Aorta (tissue), 5 donors: ENCODE measurements around the gene RIPK4. TPM values are rescaled to one million over a fixed set of nuclear protein-coding genes. Genes with fewer than 3 reads are reported as not detected.

Source experiments
- ATAC-seq: fragments of 200-7000 bp; cut with Tn5 transposase; one replicate; pipeline ENCODE4 v1.9.1; 2022; ENCODE audit warnings: moderate library complexity; ENCODE audit not compliant: low FRiP score
- DNase-seq, 2 donors: peaks; one replicate each; pipeline ENCODE4 v3.0.0-alpha.2; 2020
- H3K27ac ChIP-seq, 2 donors: one replicate each; pipeline ENCODE4 v1.5.1; 2013; ENCODE audit warnings: low read length in 2 of 2, mild to moderate bottlenecking in 2 of 2, moderate library complexity in 2 of 2, control low read depth in 1 of 2, inconsistent platforms in 1 of 2, low read depth in 1 of 2
- H3K27me3 ChIP-seq, 2 donors: one replicate each; pipeline ENCODE4 v1.6.1; 2013; ENCODE audit warnings: control low read depth in 1 of 2, low read length in 1 of 2, mild to moderate bottlenecking in 1 of 2, moderate library complexity in 1 of 2; ENCODE audit not compliant: insufficient read depth in 2 of 2, control insufficient read depth in 1 of 2
- H3K36me3 ChIP-seq, 2 donors: one replicate each; pipeline ENCODE4 v1.6.1; 2013; ENCODE audit warnings: control low read depth in 1 of 2, low read length in 1 of 2, mild to moderate bottlenecking in 1 of 2; ENCODE audit not compliant: insufficient read depth in 2 of 2, control insufficient read depth in 1 of 2
- H3K4me1 ChIP-seq, 2 donors: one replicate each; pipeline ENCODE4 v1.6.1; 2013; ENCODE audit warnings: low read length in 2 of 2, control low read depth in 1 of 2, mild to moderate bottlenecking in 1 of 2, moderate library complexity in 1 of 2; ENCODE audit not compliant: insufficient read depth in 2 of 2, control insufficient read depth in 1 of 2
- H3K4me3 ChIP-seq, 2 donors: one replicate each; pipeline ENCODE4 v1.5.1; 2013; ENCODE audit warnings: low read length in 2 of 2, control low read depth in 1 of 2, mild to moderate bottlenecking in 1 of 2
- H3K9me3 ChIP-seq: one replicate; pipeline ENCODE4 v1.6.1; 2013; ENCODE audit warnings: mild to moderate bottlenecking, low read length; ENCODE audit not compliant: control insufficient read depth
- WGBS, 2 donors: extraction: QIAGEN DNeasy Blood & Tissue Kit; methylation state at CpG; one replicate each; pipeline ENCODE4 v1.1.7; 2013; 5-methylcytosine and 5-hydroxymethylcytosine counted together
- intact Hi-C, 2 donors: fragments of 100-400 bp; cut with DNase I; formaldehyde crosslinking; loops; one replicate each; pipeline versions ENCODE4 v1.14.2 to v1.15.0; 2022
- polyA plus RNA-seq, 2 donors: library from polyadenylated mRNA; stranded (reverse); fragments of 200-250 nt; gene quantifications; one replicate each; pipeline ENCODE4 v1.2.3, GENCODE V29; 2013
- total RNA-seq, 2 donors: library from RNA; stranded (reverse); fragmentation: NEBNext Ultra II Directional; extraction: Animal tissue kit (Norgen Biotek cat#: 25700); gene quantifications; one replicate each; pipeline ENCODE4 v1.2.1, GENCODE V29; 2021
- donor health status: healthy with polysubstance abuse.
- donor health status: Bipolar disorder and iron deficiency.
- donor health status: DM: no; HTN: no; CAD: no.
- donor health status: DM: no; HTN: no; CAD: no.
- donor health status: DM: yes; HTN: yes; CAD: no.

Gene RIPK4
- total and polyA plus RNA-seq, 4 donors: 3.0 to 8.9 (median 5.5) TPM

- H3K9me3 ChIP-seq: no peaks in the 10 kb centered on the region
- no peaks in the 10 kb centered on the region for H3K36me3 ChIP-seq
- no peak overlapping the region for H3K4me3 ChIP-seq
- H3K27me3 ChIP-seq: no peaks in the 10 kb centered on the region
- no peak for DNase-seq
- H3K27ac ChIP-seq: no peak overlapping the region
- ATAC-seq: no peak
- intact Hi-C loops: no loop called here
- no peaks in the 10 kb centered on the region for H3K4me1 ChIP-seq
- WGBS, 2 donors: 80 to 90% methylated on average over 7 of the region's 7 CpGs
Measured at GRCh38 chr21:41709166-41709565, 57.7 kb downstream of the RIPK4 start.

DNA sequence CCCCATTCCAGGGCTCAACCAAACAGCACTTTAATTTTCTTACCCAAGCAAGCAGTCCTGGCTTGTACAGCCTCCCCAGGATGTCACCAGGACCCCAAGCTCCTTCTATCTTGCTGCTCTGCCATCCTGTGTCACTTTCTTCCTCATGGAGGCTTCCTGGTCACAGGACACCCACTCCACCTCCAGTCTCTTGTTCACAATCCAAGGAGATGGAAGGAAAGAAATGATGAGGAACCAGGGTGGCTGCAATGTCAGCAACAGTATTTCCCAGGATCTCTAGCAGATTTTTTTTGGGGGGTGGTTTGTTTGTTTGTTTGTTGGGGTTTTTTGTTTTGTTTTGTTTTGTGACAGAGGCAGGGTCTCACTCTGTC lies 58.9 kb downstream of the RIPK4 start:
- Histone ChIP-seq H3K4me3 (no peak overlapping the region), H3K36me3 (no peaks in the 10 kb centered on the region), H3K27ac (no peak overlapping the region), H3K9me3 (no peaks in the 10 kb centered on the region), H3K27me3 (no peaks in the 10 kb centered on the region), H3K4me1 (no peaks in the 10 kb centered on the region)
- intact Hi-C loops: no loop called here
- no peak for ATAC-seq
- DNase-seq: no peak

DNA sequence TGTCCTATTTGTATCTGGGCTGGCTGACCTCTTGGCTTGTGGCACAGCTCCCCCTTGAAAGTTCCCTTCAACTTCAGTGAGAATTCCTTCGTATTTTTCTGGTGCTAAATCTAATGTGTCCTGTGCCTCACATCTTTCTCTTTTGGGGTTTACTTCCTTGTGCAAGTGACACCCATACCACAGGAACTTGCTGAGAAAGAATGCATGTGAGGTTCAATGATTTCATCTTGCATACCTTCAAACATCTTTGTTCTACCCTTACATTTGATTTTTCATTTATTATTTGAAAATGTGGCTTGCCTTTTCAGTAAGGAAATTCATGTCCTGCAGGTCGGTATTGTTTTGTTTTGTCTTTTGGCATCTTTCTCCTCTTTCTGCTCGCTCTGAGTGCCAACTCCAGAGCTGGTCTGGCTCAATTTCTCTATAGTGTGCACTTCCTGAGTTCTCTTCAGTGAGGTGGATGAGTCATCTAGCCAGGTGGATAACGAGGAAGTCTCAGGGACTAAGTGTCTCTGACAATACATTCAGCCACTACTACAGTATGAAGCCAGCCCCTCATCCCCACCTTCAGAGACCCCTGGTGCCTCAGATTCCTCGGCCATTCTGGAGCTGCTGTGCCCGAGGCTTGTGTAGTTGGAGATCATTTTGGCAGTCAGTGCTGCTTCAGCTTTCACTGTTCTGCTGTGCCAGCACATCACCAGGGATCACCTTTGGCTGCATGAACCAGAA lies 59.5 kb downstream of the RIPK4 start:
- no peak for DNase-seq
- H3K9me3 ChIP-seq: no peaks in the 10 kb centered on the region
- H3K27ac ChIP-seq: no peak overlapping the region
- no peaks in the 10 kb centered on the region for H3K27me3 ChIP-seq
- no peaks in the 10 kb centered on the region for H3K36me3 ChIP-seq
- intact Hi-C loops: no loop called here
- no peak overlapping the region for H3K4me3 ChIP-seq
- 18 to 21% methylated on average over 6 of the region's 6 CpGs for WGBS, 2 donors
- no peak for ATAC-seq
- no peaks in the 10 kb centered on the region for H3K4me1 ChIP-seq

- Histone ChIP-seq H3K4me3 (no peak overlapping the region), H3K9me3 (no peaks in the 10 kb centered on the region), H3K36me3 (no peaks in the 10 kb centered on the region), H3K4me1 (no peaks in the 10 kb centered on the region), H3K27me3 (no peaks in the 10 kb centered on the region), H3K27ac (no peak overlapping the region)
- no peak for ATAC-seq
- intact Hi-C loops: no loop called here
- DNase-seq: no peak
- 83 to 86% methylated on average over 3 of the region's 3 CpGs for WGBS, 2 donors
Measured at GRCh38 chr21:41706678-41707077, 60.2 kb downstream of the RIPK4 start.

DNA sequence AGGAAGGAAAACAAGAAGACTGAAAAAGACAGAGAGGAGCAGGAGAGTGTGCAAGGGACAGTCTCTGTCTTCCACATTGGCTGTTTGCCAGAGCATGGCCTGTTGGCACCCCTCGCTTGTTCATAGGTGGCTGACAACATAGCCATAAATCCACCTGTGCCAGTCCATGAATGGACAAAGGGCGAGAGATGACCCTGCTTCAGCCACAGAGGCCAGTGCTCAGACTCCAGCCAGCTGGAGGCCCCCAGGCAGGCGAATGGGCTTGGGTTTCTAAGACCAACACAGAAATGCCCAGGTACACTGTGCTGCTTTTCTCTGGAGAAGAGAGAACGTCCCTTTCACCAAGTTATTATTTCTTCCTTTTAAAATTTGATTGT lies 60.6 kb downstream of the RIPK4 start:
- Histone ChIP-seq H3K27ac (no peak overlapping the region), H3K4me3 (no peak overlapping the region), H3K4me1 (no peaks in the 10 kb centered on the region), H3K27me3 (no peaks in the 10 kb centered on the region), H3K9me3 (no peaks in the 10 kb centered on the region), H3K36me3 (no peaks in the 10 kb centered on the region)
- intact Hi-C loops: no loop called here
- ATAC-seq: no peak
- WGBS, 2 donors: 83 to 96% methylated on average over 4 of the region's 4 CpGs
- no peak for DNase-seq

DNA sequence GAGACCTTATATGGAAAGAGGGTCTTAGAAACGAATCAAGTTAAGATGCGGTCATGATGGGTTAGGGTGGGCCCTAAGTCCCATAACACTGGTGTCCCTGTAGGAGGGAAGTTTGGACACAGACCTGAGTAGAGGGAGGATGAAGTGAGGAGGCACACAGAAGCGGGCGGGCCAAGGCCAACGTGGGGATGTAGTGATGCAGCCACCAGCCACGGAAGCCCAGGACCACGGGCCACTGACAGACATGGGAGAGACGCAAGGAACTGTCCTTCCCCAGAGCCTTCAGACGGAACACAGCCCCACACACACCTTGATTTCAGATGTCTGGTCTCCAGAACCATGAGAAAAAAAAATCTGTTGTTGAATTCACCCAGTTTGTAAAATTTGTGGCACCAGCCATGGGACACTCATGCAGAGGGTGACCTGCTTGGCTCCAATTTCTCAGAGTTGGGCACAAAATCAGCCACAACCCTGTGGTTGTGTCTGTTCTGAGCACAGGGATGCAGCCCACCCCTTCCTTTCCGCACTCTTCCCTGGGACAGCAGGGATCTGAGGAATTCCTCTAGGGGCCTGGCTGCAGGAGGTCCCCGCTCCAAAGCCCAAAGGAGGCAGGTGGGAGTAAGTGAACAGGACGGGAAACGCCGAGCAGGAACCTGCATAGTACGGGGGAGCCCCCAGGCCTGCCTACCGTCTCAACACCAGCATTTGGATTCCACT lies 61.1 kb downstream of the RIPK4 start:
- Histone ChIP-seq H3K9me3 (no peaks in the 10 kb centered on the region), H3K4me3 (no peak overlapping the region), H3K36me3 (no peaks in the 10 kb centered on the region), H3K4me1 (no peaks in the 10 kb centered on the region), H3K27me3 (no peaks in the 10 kb centered on the region), H3K27ac (no peak overlapping the region)
- DNase-seq (no peak), ATAC-seq (no peak)
- 94 to 96% methylated on average over 16 of the region's 16 CpGs for WGBS, 2 donors
- intact Hi-C loops: no loop called here

- Histone ChIP-seq H3K4me3 (no peak overlapping the region), H3K4me1 (no peaks in the 10 kb centered on the region), H3K9me3 (no peaks in the 10 kb centered on the region), H3K36me3 (no peaks in the 10 kb centered on the region), H3K27ac (no peak overlapping the region), H3K27me3 (no peaks in the 10 kb centered on the region)
- WGBS, 2 donors: 92 to 95% methylated on average over 18 of the region's 18 CpGs
- intact Hi-C loops: no loop called here
- ATAC-seq: no peak
- DNase-seq: no peak
Measured at GRCh38 chr21:41703857-41704501, 62.9 kb downstream of the RIPK4 start.

GRCh38 chr21:41701749-41702148 lies 65.1 kb downstream of the RIPK4 start:
- ATAC-seq (no peak), DNase-seq (no peak)
- intact Hi-C loops: no loop called here
- H3K36me3 ChIP-seq: no peaks in the 10 kb centered on the region
- H3K9me3 ChIP-seq: no peaks in the 10 kb centered on the region
- no peaks in the 10 kb centered on the region for H3K4me1 ChIP-seq
- no peaks in the 10 kb centered on the region for H3K27me3 ChIP-seq
- H3K4me3 ChIP-seq: no peak overlapping the region
- no peak overlapping the region for H3K27ac ChIP-seq
- WGBS, 2 donors: 91 to 93% methylated on average over 10 of the region's 10 CpGs

DNA sequence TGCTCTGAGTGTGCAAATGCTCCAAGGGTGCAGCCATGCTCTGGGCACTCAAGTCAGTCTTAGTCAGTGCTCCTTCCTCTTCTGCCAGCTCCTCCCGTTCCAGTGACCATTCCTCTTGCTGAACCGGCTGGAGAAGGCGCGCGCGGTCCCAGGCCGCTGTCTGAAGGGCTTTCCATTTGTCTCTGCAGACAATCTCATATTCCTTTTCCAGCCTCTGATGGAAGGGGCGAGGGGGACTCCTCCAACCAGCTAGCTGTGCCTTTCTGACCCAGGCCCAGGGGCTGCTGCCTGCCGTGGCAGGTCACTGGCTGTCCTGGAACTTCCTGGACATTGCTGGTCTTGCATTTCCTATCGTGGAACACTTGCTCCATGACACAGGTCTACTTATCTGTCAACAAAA lies 67.5 kb downstream of the RIPK4 start:
- H3K36me3 ChIP-seq: no peaks in the 10 kb centered on the region
- no peak overlapping the region for H3K4me3 ChIP-seq
- H3K4me1 ChIP-seq: no peaks in the 10 kb centered on the region
- 91 to 98% methylated on average over 10 of the region's 10 CpGs for WGBS, 2 donors
- no peak overlapping the region for H3K27ac ChIP-seq
- ATAC-seq (no peak), DNase-seq (peak in 1 of 2 donors; percentile 47)
- no peaks in the 10 kb centered on the region for H3K9me3 ChIP-seq
- no peaks in the 10 kb centered on the region for H3K27me3 ChIP-seq
- intact Hi-C loops: loop anchor here in 1 of 2 donors (2.0 kb wide), 1 partner anchor 65 kb away; no protein-coding TSS in a partner anchor
